OCI-LY3 (cell line): ENCODE measurements around the gene PIEZO2.

ENCODE experiments used
- CTCF ChIP-seq: fragments of 200-600, 300-600 bp; sonication (generic); IDR thresholded peaks from 2 replicates; pipeline ENCODE4 v1.5.1; 2014; ENCODE audit warnings: antibody characterized with exemption, low read length, low read depth
- EZH2phosphoT487 ChIP-seq: fragments of 200-600 bp; shearing (Covaris generic); IDR thresholded peaks from 2 replicates; pipeline ENCODE4 v1.6.1; 2018; ENCODE audit warnings: antibody characterized with exemption, mixed run types, low read depth

GRCh38 chr18:10732990-10733389, 416.4 kb downstream of the PIEZO2 start:
- no peak for TF ChIP-seq CTCF
- TF ChIP-seq EZH2phosphoT487, result no peak
